Activated naive CD8-positive, alpha-beta T cell (primary cell): ENCODE data around the gene FNDC3A.
A peak's percentile ranks its signal among the peaks of the same experiment; 100 is the strongest.

Source experiments
- H3K27ac Mint-ChIP-seq: one replicate; pipeline ENCODE4 v1.8.0; 2021; ENCODE audit warnings: mixed read lengths
- H3K27me3 Mint-ChIP-seq: one replicate; pipeline ENCODE4 v1.8.0; 2021; ENCODE audit warnings: mixed read lengths
- H3K36me3 Mint-ChIP-seq: one replicate; pipeline ENCODE4 v1.8.0; 2021; ENCODE audit warnings: mixed read lengths
- H3K4me1 Mint-ChIP-seq: one replicate; pipeline ENCODE4 v1.8.0; 2021; ENCODE audit warnings: low read depth, mixed read lengths
- H3K4me3 Mint-ChIP-seq: one replicate; pipeline ENCODE4 v1.8.0; 2021; ENCODE audit warnings: mild to moderate bottlenecking, mixed read lengths
- H3K9me3 Mint-ChIP-seq: one replicate; pipeline ENCODE4 v1.8.0; 2021; ENCODE audit warnings: low read depth, mixed read lengths

Gene FNDC3A

GRCh38 chr13:48962281-48962680 is 13.4 kb upstream of the FNDC3A start:
- peaks cover 2% of the 10 kb centered on the region for H3K27me3 Mint-ChIP-seq

GRCh38 chr13:48965736-48966135 is 10.0 kb upstream of the FNDC3A start:
- H3K36me3 Mint-ChIP-seq: no peaks in the 10 kb centered on the region
- H3K27me3 Mint-ChIP-seq: peaks cover 2% of the 10 kb centered on the region
- no peaks in the 10 kb centered on the region for H3K9me3 Mint-ChIP-seq
- no peaks in the 10 kb centered on the region for H3K4me1 Mint-ChIP-seq
- no peak overlapping the region for H3K27ac Mint-ChIP-seq
- no peak overlapping the region for H3K4me3 Mint-ChIP-seq

More at GRCh38 chr13:48962281-48962680, 13.4 kb upstream of the FNDC3A start:
- H3K4me1 Mint-ChIP-seq: no peaks in the 10 kb centered on the region
- H3K4me3 Mint-ChIP-seq: no peak overlapping the region
- no peaks in the 10 kb centered on the region for H3K36me3 Mint-ChIP-seq
- H3K9me3 Mint-ChIP-seq: no peaks in the 10 kb centered on the region
- H3K27ac Mint-ChIP-seq: no peak overlapping the region

DNA sequence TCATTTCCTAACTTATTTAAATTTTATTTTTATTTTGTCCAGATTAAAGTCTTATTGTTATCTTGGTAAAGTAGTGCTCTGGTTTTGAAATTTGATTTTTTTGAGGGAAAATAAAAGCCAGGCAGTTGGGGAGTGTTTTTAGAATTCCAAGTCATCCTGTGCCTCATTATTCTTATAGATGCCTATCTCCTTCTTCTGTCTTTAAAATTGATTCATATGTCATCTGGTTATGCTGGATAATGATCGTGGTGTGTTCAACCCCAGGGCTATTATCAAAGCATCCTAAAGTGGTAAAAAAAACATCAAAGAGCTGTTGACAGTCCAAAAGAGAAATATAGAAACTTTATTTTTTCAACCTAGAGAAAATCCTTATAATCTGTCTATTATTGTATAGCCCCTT is 6.0 kb upstream of the FNDC3A start:
- Mint-ChIP-seq H3K27me3 (no peaks in the 10 kb centered on the region), H3K4me1 (peaks cover 5% of the 10 kb centered on the region), H3K9me3 (peaks cover 19% of the 10 kb centered on the region), H3K4me3 (no peak overlapping the region), H3K27ac (no peak overlapping the region), H3K36me3 (peaks cover 18% of the 10 kb centered on the region)

- Mint-ChIP-seq H3K27ac (peak overlapping the region; percentile 95), H3K4me1 (peaks cover 30% of the 10 kb centered on the region), H3K9me3 (peaks cover 20% of the 10 kb centered on the region), H3K4me3 (peak overlapping the region; percentile 88), H3K36me3 (peaks cover 19% of the 10 kb centered on the region), H3K27me3 (no peaks in the 10 kb centered on the region)
These were observed 1.8 kb upstream of the FNDC3A start for GRCh38 chr13:48973845-48974431.

DNA sequence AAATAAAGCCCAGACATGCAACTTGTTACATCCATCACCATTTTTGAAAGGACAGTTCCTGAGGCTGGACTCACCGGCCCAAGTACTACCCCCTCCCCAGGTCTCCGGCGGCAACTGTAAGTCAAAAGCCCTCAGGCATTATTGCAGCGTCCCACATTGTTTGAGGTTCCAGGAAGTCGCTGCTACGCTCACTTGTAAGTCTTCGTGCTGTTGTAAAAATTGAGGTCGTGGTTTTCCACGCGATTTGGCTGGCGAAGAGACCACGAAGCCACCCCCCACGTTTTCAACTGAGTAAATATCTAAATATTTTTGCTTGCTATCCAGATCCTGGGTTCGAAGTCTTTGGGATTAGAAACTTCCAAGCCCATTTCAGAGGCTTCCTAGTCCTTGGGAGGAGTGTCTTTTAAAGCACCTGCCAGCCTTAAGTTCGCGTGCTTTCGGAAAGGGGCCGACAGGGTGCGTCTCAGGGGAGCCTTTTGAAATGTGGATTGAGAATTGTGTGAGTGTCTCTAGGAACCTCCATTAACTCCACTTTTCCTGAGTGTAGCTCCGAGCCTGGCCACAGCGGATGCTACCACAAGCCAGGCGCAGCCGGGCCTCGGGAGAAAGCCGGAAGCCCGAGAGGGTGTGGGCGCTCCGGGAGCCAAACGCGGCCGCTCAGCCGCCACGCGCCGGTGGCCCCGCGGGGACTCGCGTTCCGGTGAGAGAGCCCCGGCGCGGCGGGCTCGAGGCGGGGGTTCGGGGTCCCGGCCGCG is 434 bp upstream of the FNDC3A start:
- peaks cover 20% of the 10 kb centered on the region for H3K9me3 Mint-ChIP-seq
- peaks cover 21% of the 10 kb centered on the region for H3K36me3 Mint-ChIP-seq
- H3K4me3 Mint-ChIP-seq: peak overlapping the region; percentile 88
- H3K4me1 Mint-ChIP-seq: peaks cover 42% of the 10 kb centered on the region
- peak overlapping the region; percentile 95 for H3K27ac Mint-ChIP-seq
- H3K27me3 Mint-ChIP-seq: no peaks in the 10 kb centered on the region

DNA sequence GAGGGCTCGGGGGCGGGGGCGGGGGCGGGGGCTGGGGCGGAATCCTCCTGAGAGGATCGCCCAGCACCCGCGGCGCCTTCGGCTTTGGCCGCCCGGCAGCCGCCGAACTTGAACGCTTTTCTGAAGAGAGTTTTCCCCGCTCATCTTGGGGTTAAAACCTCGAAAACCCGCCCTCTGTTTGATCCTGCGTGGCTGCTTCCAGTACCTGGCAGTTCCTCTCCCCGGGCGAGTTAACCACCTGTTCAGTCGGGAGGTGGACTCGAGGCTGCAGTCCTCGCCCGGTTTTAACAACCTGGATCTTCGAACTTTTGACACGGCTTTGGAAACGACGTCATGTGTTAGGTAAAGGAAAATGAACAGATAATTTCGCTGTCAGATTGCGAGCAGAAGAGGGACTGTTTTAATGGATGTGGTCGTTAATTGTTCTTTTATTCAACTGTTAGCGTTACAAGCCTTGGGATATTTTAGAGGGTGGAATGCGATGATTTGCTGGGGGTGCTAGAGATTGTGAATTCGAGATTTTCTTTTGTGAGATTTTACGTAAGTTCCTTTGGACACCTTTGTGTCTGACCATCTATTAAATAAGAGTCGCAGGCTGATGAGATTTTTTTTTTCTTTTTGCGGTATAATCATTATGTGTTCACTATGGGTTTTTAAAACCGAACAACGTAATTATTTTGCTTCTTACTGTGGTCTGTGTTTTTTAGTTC is 1.0 kb downstream of the FNDC3A start:
- H3K4me1 Mint-ChIP-seq: peaks cover 53% of the 10 kb centered on the region
- peak overlapping the region; percentile 99 for H3K4me3 Mint-ChIP-seq
- peaks cover 24% of the 10 kb centered on the region for H3K36me3 Mint-ChIP-seq
- no peaks in the 10 kb centered on the region for H3K27me3 Mint-ChIP-seq
- H3K9me3 Mint-ChIP-seq: peaks cover 19% of the 10 kb centered on the region
- peak overlapping the region; percentile 99 for H3K27ac Mint-ChIP-seq

DNA sequence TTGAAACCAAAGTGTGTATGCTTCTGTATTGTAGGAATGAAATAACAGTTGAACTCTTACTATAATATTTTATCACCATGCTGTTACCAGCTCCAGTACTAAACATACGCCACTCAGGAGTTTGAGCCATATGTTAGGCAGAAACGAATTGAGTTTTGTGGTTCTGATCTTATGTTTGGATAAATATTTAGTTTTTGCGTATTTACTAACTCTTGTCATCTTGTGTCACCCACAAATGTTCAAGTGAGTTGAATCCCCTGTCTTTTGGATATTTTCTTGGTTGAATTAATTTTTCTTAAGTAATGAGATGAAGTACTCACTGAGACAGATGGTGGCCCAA is 1.5 kb downstream of the FNDC3A start:
- H3K27ac Mint-ChIP-seq: peak overlapping the region; percentile 99
- peaks cover 16% of the 10 kb centered on the region for H3K9me3 Mint-ChIP-seq
- peaks cover 55% of the 10 kb centered on the region for H3K4me1 Mint-ChIP-seq
- H3K27me3 Mint-ChIP-seq: no peaks in the 10 kb centered on the region
- H3K4me3 Mint-ChIP-seq: peak overlapping the region; percentile 99
- H3K36me3 Mint-ChIP-seq: peaks cover 24% of the 10 kb centered on the region

GRCh38 chr13:48977973-48978372 is 2.3 kb downstream of the FNDC3A start:
- Mint-ChIP-seq H3K27me3 (no peaks in the 10 kb centered on the region), H3K27ac (peak overlapping the region; percentile 28), H3K4me3 (peak overlapping the region; percentile 99), H3K36me3 (peaks cover 18% of the 10 kb centered on the region), H3K9me3 (peaks cover 10% of the 10 kb centered on the region), H3K4me1 (peaks cover 58% of the 10 kb centered on the region)

DNA sequence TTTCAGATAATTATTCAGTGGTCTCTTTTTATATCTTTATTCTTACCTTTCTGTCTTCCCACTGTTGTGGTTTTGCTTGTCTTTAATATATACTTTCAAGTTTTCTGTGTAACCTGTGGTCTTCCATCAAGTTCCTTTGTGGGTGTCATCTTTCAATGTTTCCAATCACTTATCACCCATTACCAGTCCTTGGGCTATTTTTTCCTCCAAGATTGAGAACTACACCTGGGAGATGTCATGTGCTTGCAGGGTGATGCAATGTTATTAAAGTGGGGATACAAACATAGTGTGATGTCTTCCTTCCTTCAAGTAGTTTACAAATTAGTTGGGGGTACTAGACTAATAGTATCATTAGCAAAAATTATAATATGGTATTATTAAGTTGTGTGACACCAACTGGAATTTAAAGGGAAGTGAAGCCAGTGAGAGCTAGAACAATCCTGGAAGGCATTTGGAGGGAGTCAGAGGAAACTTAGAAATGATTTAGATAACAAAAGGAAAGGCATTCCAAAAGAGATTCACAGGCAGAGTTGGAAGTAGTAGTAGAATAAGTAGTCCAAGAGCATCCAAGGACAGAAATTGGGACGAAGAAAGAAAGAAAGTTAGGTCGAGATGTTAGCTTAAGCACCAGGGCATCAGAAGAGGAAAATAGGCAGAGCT is 3.4 kb downstream of the FNDC3A start:
- Mint-ChIP-seq H3K4me3 (peak overlapping the region; percentile 99), H3K27me3 (no peaks in the 10 kb centered on the region), H3K4me1 (peaks cover 60% of the 10 kb centered on the region), H3K27ac (peak overlapping the region; percentile 77), H3K9me3 (peaks cover 4% of the 10 kb centered on the region), H3K36me3 (peaks cover 13% of the 10 kb centered on the region)

- Mint-ChIP-seq H3K36me3 (peaks cover 7% of the 10 kb centered on the region), H3K4me1 (peaks cover 54% of the 10 kb centered on the region), H3K9me3 (no peaks in the 10 kb centered on the region), H3K27me3 (no peaks in the 10 kb centered on the region), H3K4me3 (peak overlapping the region; percentile 99), H3K27ac (peak overlapping the region; percentile 5)
These were observed 4.2 kb downstream of the FNDC3A start for GRCh38 chr13:48979892-48980291.

DNA sequence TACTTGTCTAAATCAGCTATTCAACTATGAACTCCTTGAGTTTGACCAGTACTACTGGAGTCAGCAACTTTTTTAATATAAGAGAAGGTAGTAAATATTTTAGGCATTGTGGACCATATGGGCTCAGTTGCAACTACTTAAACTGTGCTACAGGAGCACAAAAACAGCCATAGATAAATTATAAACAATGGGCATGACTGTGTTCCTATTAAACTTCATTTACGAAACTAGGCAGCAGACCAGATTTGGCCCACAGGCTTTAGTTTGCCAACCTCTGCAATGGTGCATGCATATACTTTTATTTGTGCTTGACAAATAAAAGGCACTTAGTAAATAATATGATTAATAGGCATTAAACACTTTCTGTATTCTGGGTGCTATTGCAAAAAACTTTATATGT is 7.6 kb downstream of the FNDC3A start:
- Mint-ChIP-seq H3K27me3 (no peaks in the 10 kb centered on the region), H3K4me3 (no peak overlapping the region), H3K9me3 (no peaks in the 10 kb centered on the region), H3K36me3 (peaks cover 15% of the 10 kb centered on the region), H3K27ac (no peak overlapping the region), H3K4me1 (peaks cover 51% of the 10 kb centered on the region)

GRCh38 chr13:48985756-48986155 is 10.0 kb downstream of the FNDC3A start:
- Mint-ChIP-seq H3K27me3 (no peaks in the 10 kb centered on the region), H3K4me1 (peaks cover 30% of the 10 kb centered on the region), H3K27ac (no peak overlapping the region), H3K9me3 (no peaks in the 10 kb centered on the region), H3K36me3 (peaks cover 23% of the 10 kb centered on the region), H3K4me3 (no peak overlapping the region)

GRCh38 chr13:48990900-48991299 is 15.2 kb downstream of the FNDC3A start:
- H3K36me3 Mint-ChIP-seq: peaks cover 22% of the 10 kb centered on the region
- peaks cover 38% of the 10 kb centered on the region for H3K4me1 Mint-ChIP-seq
- no peaks in the 10 kb centered on the region for H3K27me3 Mint-ChIP-seq
- H3K4me3 Mint-ChIP-seq: no peak overlapping the region
- H3K9me3 Mint-ChIP-seq: no peaks in the 10 kb centered on the region
- H3K27ac Mint-ChIP-seq: no peak overlapping the region

DNA sequence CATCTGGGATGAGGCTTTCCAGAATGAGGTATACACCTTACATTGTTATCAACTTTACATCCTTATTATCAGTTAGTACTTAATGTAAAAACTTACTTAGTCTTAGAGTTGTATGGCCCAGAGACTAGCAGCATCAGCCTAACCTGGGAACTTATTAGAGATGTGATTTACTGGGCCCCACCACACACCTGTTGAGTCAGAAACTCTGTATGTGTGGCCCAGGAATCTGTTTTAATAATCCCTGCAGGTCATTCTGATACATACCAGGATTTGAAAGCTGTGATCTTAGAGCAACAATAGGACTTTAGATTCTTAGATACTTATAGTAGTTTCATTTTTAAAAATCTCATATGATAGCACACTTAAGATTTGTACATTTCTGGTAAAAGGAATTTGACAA is 17.4 kb downstream of the FNDC3A start:
- peaks cover 30% of the 10 kb centered on the region for H3K4me1 Mint-ChIP-seq
- no peak overlapping the region for H3K27ac Mint-ChIP-seq
- H3K9me3 Mint-ChIP-seq: no peaks in the 10 kb centered on the region
- peaks cover 20% of the 10 kb centered on the region for H3K36me3 Mint-ChIP-seq
- H3K4me3 Mint-ChIP-seq: no peak overlapping the region
- H3K27me3 Mint-ChIP-seq: no peaks in the 10 kb centered on the region

DNA sequence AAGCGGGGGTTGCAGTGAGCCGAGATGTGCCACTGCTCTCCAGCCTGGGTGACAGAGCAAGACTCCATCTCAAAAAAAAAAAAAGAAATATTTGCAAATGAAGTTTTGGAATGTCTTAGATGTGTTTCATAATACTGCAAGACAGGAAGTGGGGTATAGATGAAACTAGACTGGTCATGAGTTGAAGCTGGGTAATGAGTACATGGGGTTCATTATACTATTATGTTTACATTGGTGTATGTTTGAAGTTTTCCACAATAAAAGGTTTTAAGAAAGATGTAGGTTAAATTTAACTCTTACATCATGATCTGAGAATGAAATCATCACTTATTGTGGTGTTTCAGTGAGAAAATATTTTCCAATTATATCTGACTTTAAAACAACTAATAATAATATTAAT is 19.0 kb downstream of the FNDC3A start:
- Mint-ChIP-seq H3K4me3 (no peak overlapping the region), H3K9me3 (peaks cover 4% of the 10 kb centered on the region), H3K27ac (no peak overlapping the region), H3K36me3 (peaks cover 25% of the 10 kb centered on the region), H3K27me3 (no peaks in the 10 kb centered on the region), H3K4me1 (peaks cover 29% of the 10 kb centered on the region)
